ENCODE measurements around the gene PC.
"Not testable (repeated sequence)": the region's sequence is repeated elsewhere in the genome, so short reads cannot be mapped to it uniquely, and the experiment has no call there.

PC gene

GRCh38 chr11:66999555-66999954 lies 41.4 kb upstream of the PC start:
- no peak for TF ChIP-seq CTCF (conservative IDR thresholded peaks at IDR 0.05)
- H3K27ac ChIP-seq = no peak overlapping the region

GRCh38 chr11:66996609-66997273 lies 38.6 kb upstream of the PC start:
- H3K27ac ChIP-seq = no peak overlapping the region
- TF ChIP-seq CTCF (conservative IDR thresholded peaks at IDR 0.05) = no peak

GRCh38 chr11:66992041-66992440 lies 33.9 kb upstream of the PC start:
- H3K27ac ChIP-seq = no peak overlapping the region
- no peak for TF ChIP-seq CTCF (conservative IDR thresholded peaks at IDR 0.05)

GRCh38 chr11:66989360-66989759 lies 31.2 kb upstream of the PC start:
- H3K27ac ChIP-seq = not testable (repeated sequence)

GRCh38 chr11:66988741-66989140 lies 30.6 kb upstream of the PC start:
- H3K27ac ChIP-seq = not testable (repeated sequence)

- H3K27ac ChIP-seq = no peak overlapping the region; the same call in 1 of the 2 replicates
- no peak for TF ChIP-seq CTCF (conservative IDR thresholded peaks at IDR 0.05)
Measured at GRCh38 chr11:66987924-66988637, 29.9 kb upstream of the PC start.

GRCh38 chr11:66987158-66987620 lies 29.0 kb upstream of the PC start:
- H3K27ac ChIP-seq = peak overlapping the region; percentile 71; the same call in 1 of the 2 replicates
- no peak for TF ChIP-seq CTCF (conservative IDR thresholded peaks at IDR 0.05)

GRCh38 chr11:66986178-66986545 lies 28.0 kb upstream of the PC start:
- no peak for TF ChIP-seq CTCF (conservative IDR thresholded peaks at IDR 0.05)
- peak overlapping the region; percentile 71 for H3K27ac ChIP-seq

All from VCaP (cell line).